Cortex of kidney (tissue), 1 donor: ENCODE measurements around the gene P2RX6.
A peak's percentile ranks its signal among the peaks of the same experiment; 100 is the strongest.

Experiments
- DNase-seq: peaks from one replicate; lab custom pipeline; 2025; lab: John Stamatoyannopoulos, UW

Gene P2RX6

GRCh38 chr22:20979940-20980453 lies 35.0 kb upstream of the P2RX6 start:
- DNase-seq, result no peak

GRCh38 chr22:20980523-20980922 lies 34.4 kb upstream of the P2RX6 start:
- DNase-seq, result no peak

GRCh38 chr22:20980938-20981722 lies 33.8 kb upstream of the P2RX6 start:
- no peak for DNase-seq

GRCh38 chr22:20981787-20982562 lies 33.0 kb upstream of the P2RX6 start, which contains the start of gene LZTR1:
Gene LZTR1, plus strand, starts transcription at chr22:20982297. Its CDS starts 75 bp downstream, at chr22:20982372.
- DNase-seq, result peak; percentile 78

- no peak for DNase-seq
Observed at GRCh38 chr22:20982563-20982882, 32.4 kb upstream of the P2RX6 start.

- DNase-seq, result no peak
Observed at GRCh38 chr22:20983081-20983771, 31.7 kb upstream of the P2RX6 start.

GRCh38 chr22:20985720-20986119 lies 29.2 kb upstream of the P2RX6 start:
- DNase-seq, result no peak

- no peak for DNase-seq
Observed at GRCh38 chr22:20986365-20986764, 28.6 kb upstream of the P2RX6 start.

- DNase-seq, result no peak
Observed at GRCh38 chr22:20987375-20987774, 27.6 kb upstream of the P2RX6 start.

GRCh38 chr22:20988573-20989322 lies 26.2 kb upstream of the P2RX6 start:
- no peak for DNase-seq

GRCh38 chr22:20989323-20990138 lies 25.4 kb upstream of the P2RX6 start:
- DNase-seq, result no peak

GRCh38 chr22:20990184-20991180 lies 24.5 kb upstream of the P2RX6 start:
- no peak for DNase-seq

- no peak for DNase-seq
Observed at GRCh38 chr22:20991252-20992055, 23.5 kb upstream of the P2RX6 start.

GRCh38 chr22:20992056-20992442 lies 22.9 kb upstream of the P2RX6 start:
- no peak for DNase-seq

GRCh38 chr22:20992456-20993303 lies 22.3 kb upstream of the P2RX6 start:
- DNase-seq, result no peak

- no peak for DNase-seq
Observed at GRCh38 chr22:20993304-20994127, 21.4 kb upstream of the P2RX6 start.
